A204.1 (cell line): ENCODE data around the gene LIMS3.
"Not testable (repeated sequence)": the region's sequence is repeated elsewhere in the genome, so short reads cannot be mapped to it uniquely, and the experiment has no call there.

ENCODE experiments used
- FAIRE-seq: peaks from 2 replicates; lab custom pipeline; 2012; peaks lifted over from hg19 to GRCh38; lab: Jason Lieb, UNC

LIMS3 gene

DNA sequence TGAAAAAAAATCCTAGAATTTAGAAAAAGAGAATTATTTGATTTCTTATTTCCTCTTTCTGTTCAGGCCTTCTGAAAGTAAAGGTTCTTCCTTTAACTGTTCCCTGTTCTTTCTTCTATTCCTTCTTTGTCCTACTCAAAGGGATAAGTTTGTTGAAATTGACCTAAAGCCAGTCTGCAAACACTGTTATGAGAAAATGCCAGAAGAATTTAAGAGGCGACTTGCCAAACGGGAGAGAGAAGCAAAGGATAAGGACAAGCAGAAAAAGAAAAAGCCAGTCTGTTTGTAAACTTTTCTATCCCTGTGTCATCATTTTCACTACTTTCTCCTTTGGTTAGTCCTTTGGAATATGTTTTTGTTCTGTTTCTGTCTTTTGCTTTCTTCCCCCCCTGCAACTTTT is 26.0 kb downstream of the LIMS3 start:
- FAIRE-seq = not testable (repeated sequence)

DNA sequence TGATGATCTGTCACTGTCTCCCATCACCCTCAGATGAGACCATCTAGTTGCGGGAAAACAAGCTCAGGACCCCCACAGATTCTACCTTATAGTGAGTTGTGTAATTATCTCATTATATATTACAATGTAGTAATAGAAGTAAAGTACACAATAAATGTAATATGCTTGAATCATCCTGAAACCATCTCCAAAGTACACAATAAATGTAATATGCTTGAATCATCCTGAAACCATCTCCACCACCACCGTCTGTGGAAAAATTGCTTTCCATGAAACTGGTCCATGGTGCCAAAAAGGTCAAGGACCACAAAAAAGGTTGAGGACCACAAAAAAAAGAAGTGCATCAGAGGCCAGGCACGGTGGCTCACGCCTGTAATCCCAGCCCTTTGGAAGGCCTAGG is 29.3 kb downstream of the LIMS3 start:
- FAIRE-seq = not testable (repeated sequence)

- FAIRE-seq = not testable (repeated sequence)
Observed at GRCh38 chr2:109929222-109929621, 30.7 kb downstream of the LIMS3 start.

GRCh38 chr2:109936534-109936933 is 38.0 kb downstream of the LIMS3 start:
- FAIRE-seq = not testable (repeated sequence)

DNA sequence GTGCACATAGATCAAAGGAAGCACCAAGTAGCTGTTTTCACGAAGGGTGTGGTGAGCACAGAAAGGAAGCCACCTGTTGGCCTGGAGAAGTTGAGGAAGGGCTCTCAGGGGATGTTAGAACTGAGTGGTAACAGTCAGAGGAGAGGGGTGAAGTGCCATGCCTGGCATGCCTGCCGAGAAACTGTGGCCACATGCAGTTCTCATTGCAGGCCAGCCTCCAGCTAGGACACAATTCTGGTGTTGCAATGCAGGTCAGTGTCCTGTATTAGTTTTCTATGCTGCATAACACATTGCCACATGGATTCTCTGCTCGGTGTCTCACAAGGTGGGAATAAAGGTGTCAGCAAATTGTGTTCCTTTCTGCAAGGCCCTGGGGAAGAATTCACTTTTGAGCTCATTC is 46.9 kb downstream of the LIMS3 start:
- FAIRE-seq = not testable (repeated sequence)

DNA sequence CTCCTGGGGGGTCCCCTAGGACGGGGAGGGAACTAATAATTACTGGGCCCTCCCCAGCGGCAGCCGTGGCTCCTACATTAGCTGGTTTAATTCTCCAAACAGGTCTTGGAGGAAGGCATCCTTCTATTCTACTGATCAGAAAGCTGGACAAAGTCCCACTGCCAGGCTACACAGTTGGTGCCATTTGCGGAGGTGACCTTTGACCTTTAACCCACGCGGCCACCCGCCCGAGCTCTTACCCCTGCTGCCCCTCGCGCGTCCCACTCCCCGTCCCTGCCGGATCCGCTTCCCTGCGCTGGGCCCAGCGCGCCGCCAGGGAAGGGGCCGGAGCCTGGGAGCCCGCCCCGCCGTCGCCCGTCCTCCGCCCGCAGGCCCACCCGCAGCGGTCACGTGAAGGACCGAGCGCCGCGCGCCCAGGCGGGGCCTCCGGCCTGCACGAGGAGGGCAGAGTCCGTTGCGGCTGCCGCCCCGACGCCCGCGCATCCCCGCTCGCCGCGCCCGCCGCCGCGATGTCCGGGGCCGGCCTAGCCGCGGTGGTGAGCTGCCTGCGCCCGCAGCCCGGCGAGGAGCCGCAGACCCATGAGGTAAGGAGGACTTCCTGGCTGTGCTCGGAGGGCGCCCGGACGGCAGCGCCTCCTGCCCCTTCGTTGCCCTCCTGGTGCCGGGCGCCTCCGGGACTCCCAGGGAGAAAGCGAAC is 48.9 kb downstream of the LIMS3 start:
- FAIRE-seq = not testable (repeated sequence)

DNA sequence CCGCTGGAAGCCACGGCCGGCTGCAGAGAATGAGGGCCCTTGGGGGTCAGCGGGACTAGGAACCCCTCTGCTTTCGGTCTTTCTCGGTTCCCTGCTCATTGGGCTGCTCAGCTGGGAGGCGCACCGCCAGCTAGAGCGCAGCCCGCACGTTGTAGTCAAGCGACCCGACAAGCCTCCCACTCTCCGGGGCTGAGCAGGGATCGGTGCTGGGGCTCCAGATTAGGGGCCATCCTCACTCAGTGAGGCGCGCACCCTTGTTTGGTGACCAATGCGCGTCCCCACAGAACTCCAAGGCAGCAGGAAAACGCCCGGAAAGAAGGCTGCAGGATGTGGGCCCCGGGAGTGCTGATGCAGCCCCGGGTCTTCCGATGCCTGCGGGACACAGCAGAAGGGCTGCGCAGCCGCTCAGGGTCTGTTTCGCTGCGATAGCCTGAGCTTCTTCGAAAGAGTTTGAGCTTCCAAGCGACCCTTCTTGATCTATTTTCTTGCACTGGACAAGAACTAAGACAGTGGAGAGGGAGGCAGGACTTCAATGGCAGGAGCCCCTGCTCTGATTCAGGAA is 49.6 kb downstream of the LIMS3 start:
- not testable (repeated sequence) for FAIRE-seq

DNA sequence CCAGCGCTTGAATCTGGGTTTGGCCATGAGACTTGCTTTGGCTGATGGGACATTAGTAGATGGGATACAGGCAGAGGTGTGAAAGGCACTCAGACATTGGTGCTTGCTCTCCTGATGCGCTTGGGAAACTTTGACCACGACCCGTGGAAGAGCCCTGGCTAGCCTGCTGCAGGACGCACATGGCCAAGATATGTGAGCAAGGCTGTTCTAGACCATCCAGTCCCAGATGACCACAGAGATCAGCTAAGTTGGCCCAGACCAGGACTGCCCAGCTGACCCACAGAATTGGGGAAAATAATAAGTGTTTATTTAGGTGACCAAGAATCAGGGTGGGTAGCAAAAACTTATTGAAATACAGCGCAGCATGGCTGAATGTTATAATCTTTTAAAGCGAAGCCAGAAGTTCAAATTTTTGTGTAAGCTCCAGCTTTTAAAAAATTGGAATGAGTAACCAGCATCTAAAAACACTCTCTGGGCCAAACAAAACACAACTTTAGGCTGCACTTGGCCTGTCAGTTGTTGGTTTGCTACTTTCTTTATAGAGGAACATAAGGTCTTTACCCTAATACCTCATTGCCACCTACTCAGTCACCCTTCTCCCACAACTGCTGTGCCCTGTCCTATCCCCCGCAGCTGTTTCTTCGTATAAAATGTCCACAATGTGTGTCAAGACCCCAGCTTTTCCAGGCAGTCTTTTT is 51.8 kb downstream of the LIMS3 start:
- not testable (repeated sequence) for FAIRE-seq

DNA sequence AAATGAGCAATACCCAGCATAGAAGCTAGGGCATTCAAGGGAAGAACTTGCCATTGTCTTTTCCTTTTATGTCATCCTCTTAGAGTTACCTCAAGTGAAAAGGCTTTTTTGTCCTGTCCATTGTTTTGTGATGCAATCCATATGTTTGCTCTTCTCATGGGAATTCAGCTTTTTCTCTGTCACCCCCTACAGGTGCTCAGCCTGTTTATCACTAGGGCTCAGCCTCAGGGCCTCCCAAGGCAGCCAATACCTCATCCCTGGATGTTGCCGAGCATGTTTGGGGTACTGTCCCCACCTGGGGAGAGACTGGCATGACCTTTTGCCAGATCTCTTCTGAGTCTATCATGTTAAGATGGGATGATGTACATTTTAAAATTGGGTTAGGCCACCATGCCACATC is 65.5 kb downstream of the LIMS3 start:
- FAIRE-seq = not testable (repeated sequence)

- FAIRE-seq = not testable (repeated sequence)
Observed at GRCh38 chr2:109965482-109965881, 67.0 kb downstream of the LIMS3 start.

- FAIRE-seq = not testable (repeated sequence)
Observed at GRCh38 chr2:109966107-109966736, 67.7 kb downstream of the LIMS3 start.

DNA sequence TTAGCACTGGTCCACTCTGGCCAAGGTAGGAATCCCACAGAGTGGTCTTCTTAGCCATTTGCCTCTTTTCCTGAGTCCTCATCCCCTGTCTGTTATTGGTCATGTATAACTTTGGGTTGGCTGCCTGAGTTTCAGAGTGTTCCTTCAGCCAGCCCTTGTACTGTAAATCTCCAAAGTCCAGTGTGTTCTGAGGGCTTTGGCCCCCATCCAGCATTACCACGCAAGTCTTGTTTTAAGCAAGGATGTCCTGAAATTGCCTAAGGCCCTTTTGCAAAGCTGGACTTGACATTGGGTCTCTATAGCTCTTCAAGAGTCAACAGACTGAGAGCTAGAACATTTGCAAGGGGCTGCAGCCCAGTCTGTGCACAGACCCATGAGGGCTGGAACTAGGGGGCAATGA is 68.4 kb downstream of the LIMS3 start:
- FAIRE-seq = not testable (repeated sequence)

DNA sequence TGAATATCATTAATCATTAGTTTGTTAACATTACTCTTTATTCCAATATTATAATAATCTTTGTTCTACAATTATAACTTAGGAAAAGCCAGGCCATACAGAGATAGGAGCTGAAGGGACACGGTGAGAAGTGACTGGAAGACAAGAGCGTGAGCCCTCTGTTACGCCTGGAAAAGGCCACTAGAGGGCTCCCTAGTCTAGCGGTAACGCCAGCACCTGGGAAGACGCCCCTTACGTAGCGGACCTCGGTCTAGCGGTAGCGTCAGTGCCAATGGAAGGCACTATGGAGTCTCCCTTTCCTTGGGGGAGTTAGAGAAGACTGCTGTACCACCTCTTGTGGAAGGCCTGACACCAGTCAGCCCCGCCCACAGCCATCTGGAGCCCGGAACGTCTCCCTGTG is 71.4 kb downstream of the LIMS3 start:
- not testable (repeated sequence) for FAIRE-seq

DNA sequence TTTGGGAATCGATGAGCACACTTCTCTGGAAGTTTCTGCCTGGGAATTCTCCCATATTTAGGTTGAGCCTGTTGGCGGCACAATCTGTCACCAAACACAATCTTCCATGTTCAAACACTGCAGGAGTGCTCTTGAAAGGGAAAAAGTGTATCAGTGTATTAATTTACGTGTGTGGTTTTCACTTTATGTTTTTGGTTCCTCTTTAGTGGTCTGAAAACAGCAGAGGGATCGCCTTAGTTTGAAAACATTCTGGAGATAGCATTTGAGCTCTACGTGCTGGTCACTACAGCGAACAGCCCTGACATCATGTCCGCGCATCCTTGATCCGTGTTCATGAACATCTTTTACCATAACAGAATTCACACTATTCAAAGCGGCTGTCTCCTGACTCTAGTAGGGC is 73.2 kb downstream of the LIMS3 start:
- FAIRE-seq = not testable (repeated sequence)
